COLO829 (cell line): Measurements from ENCODE around the gene DNAH11.
"Not testable (repeated sequence)": the region's sequence is repeated elsewhere in the genome, so short reads cannot be mapped to it uniquely, and the experiment has no call there.

Experiments used
- DNase-seq: peaks from one replicate; pipeline ENCODE4 v3.0.0; 2012; ENCODE audit warnings: low spot score

DNAH11 gene

GRCh38 chr7:21542891-21543527, at the start of gene DNAH11:
Gene DNAH11 (plus strand): TSS chr7:21543039. CDS start chr7:21543246, 207 bp downstream.
- no peak for DNase-seq

GRCh38 chr7:21495731-21496130, 47.1 kb upstream of the DNAH11 start:
- DNase-seq, result no peak

GRCh38 chr7:21497072-21497471, 45.8 kb upstream of the DNAH11 start:
- no peak for DNase-seq

GRCh38 chr7:21500117-21500832, 42.6 kb upstream of the DNAH11 start:
- no peak for DNase-seq

GRCh38 chr7:21504021-21504420, 38.8 kb upstream of the DNAH11 start:
- no peak for DNase-seq

GRCh38 chr7:21507627-21508343, 35.1 kb upstream of the DNAH11 start:
- DNase-seq, result peak; percentile 32

GRCh38 chr7:21508538-21508937, 34.3 kb upstream of the DNAH11 start:
- no peak for DNase-seq

- no peak for DNase-seq
Measured at GRCh38 chr7:21514062-21514461, 28.8 kb upstream of the DNAH11 start.

GRCh38 chr7:21524680-21525079, 18.2 kb upstream of the DNAH11 start:
- no peak for DNase-seq

GRCh38 chr7:21526007-21526406, 16.8 kb upstream of the DNAH11 start:
- no peak for DNase-seq

GRCh38 chr7:21526448-21526847, 16.4 kb upstream of the DNAH11 start:
- no peak for DNase-seq

- not testable (repeated sequence) for DNase-seq
Measured at GRCh38 chr7:21532485-21532884, 10.4 kb upstream of the DNAH11 start.

GRCh38 chr7:21533646-21534045, 9.2 kb upstream of the DNAH11 start:
- not testable (repeated sequence) for DNase-seq

GRCh38 chr7:21536445-21537118, 6.3 kb upstream of the DNAH11 start:
- DNase-seq, result not testable (repeated sequence)

- DNase-seq, result no peak
Measured at GRCh38 chr7:21538936-21539495, 3.8 kb upstream of the DNAH11 start.

- no peak for DNase-seq
Measured at GRCh38 chr7:21543528-21544302, 876 bp downstream of the DNAH11 start.

GRCh38 chr7:21544303-21544656, 1.4 kb downstream of the DNAH11 start:
- DNase-seq, result no peak

GRCh38 chr7:21544715-21545114, 1.9 kb downstream of the DNAH11 start:
- DNase-seq, result no peak

- DNase-seq, result no peak
Measured at GRCh38 chr7:21547501-21547900, 4.7 kb downstream of the DNAH11 start.

GRCh38 chr7:21548491-21548890, 5.7 kb downstream of the DNAH11 start:
- DNase-seq, result no peak

GRCh38 chr7:21550076-21550475, 7.2 kb downstream of the DNAH11 start:
- DNase-seq, result no peak
